C4-2B (cell line): Measurements from ENCODE around the gene SUV39H2.

Source experiments
- ZFX ChIP-seq: fragments of 450-650 bp; IDR thresholded peaks from 2 replicates; pipeline ENCODE4 v1.6.1; 2017
- TF ChIP-seq, protein P1 (sequence below): fragments of 450-650 bp; conservative IDR thresholded peaks from 2 replicates; pipeline ENCODE4 v1.5.1; 2017; ENCODE audit warnings: mild to moderate bottlenecking

DNA sequence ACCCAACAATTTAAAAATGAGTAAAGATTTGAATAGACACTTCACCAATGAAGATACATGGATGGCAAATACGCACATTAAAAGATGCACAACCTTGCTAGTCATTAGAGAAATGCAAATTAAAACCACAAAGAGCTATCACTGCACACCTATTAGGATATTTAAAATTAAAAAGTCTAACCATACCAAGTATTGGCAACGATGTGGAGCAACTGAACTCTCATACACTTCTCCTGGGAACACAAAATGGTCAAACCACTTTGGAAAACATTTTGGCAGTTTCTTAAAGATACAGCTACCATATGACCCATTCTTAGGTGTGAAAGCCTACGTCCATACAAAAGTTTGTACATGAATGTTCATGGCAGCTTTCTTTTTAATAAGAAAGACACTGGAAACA, 39.2 kb downstream of the SUV39H2 start:
- TF ChIP-seq, protein P1, sequence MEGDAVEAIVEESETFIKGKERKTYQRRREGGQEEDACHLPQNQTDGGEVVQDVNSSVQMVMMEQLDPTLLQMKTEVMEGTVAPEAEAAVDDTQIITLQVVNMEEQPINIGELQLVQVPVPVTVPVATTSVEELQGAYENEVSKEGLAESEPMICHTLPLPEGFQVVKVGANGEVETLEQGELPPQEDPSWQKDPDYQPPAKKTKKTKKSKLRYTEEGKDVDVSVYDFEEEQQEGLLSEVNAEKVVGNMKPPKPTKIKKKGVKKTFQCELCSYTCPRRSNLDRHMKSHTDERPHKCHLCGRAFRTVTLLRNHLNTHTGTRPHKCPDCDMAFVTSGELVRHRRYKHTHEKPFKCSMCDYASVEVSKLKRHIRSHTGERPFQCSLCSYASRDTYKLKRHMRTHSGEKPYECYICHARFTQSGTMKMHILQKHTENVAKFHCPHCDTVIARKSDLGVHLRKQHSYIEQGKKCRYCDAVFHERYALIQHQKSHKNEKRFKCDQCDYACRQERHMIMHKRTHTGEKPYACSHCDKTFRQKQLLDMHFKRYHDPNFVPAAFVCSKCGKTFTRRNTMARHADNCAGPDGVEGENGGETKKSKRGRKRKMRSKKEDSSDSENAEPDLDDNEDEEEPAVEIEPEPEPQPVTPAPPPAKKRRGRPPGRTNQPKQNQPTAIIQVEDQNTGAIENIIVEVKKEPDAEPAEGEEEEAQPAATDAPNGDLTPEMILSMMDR = no peak
- TF ChIP-seq ZFX = no peak
